A549 (cell line): ENCODE results near the gene TEX22.

ENCODE experiments used
- CBX2 ChIP-seq: fragments of 200-600 bp; sonication (generic); IDR thresholded peaks from 2 replicates; pipeline ENCODE4 v1.6.1; 2016; ENCODE audit warnings: low read depth, mild to moderate bottlenecking, borderline replicate concordance
- CEBPB ChIP-seq, 2 experiments: fragments of >200 bp in 1 of 2; sonication (Bioruptor Twin) in 1 of 2; formaldehyde crosslinking in 1 of 2; IDR thresholded peaks; 2 replicates each; pipeline ENCODE4 v1.6.1; 2012 to 2016
- HDAC2 ChIP-seq: fragments of 200-600 bp; sonication (generic); IDR thresholded peaks from 2 replicates; pipeline ENCODE4 v1.6.1; 2016
- MAX ChIP-seq: IDR thresholded peaks from 2 replicates; pipeline ENCODE4 v1.6.1; 2012
- TF ChIP-seq, protein P1 (sequence below): fragments of >200 bp; sonication (Bioruptor Twin); formaldehyde crosslinking; IDR thresholded peaks from 3 replicates; pipeline ENCODE4 v1.5.1; 2016
- TF ChIP-seq, protein P2 (sequence below): fragments of >200 bp; sonication (Bioruptor Twin); formaldehyde crosslinking; IDR thresholded peaks from 3 replicates; pipeline ENCODE4 v1.6.1; 2016

DNA sequence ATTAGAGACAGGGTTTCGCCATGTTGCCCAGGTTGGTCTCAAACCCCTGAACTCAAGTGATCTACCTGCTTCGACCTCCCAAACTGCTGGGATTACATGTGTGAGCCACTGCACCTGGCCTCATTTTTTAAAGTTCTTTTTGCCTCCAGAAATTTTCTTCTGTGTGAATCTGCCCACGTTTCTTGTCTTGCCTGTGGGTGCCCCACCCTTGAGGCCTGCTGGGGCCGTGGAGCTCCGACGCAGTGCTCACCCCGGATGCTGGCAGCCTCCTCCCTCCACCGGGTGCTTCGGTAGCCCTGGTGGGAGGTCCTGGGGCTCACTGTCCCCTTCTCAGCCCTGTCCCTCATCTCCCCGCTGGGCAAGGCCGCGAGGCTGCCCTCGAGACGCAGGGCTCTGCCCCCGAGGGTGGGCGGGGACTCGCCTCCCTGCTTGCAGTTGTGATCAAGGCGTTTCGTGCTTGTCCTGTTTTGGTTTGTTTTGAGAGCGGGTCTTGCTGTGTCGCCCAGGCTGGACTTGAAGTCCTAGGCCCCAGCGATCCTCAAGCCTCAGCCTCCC is 56.8 kb downstream of the TEX22 start:
- TF ChIP-seq HDAC2: no peak
- TF ChIP-seq, protein P1, sequence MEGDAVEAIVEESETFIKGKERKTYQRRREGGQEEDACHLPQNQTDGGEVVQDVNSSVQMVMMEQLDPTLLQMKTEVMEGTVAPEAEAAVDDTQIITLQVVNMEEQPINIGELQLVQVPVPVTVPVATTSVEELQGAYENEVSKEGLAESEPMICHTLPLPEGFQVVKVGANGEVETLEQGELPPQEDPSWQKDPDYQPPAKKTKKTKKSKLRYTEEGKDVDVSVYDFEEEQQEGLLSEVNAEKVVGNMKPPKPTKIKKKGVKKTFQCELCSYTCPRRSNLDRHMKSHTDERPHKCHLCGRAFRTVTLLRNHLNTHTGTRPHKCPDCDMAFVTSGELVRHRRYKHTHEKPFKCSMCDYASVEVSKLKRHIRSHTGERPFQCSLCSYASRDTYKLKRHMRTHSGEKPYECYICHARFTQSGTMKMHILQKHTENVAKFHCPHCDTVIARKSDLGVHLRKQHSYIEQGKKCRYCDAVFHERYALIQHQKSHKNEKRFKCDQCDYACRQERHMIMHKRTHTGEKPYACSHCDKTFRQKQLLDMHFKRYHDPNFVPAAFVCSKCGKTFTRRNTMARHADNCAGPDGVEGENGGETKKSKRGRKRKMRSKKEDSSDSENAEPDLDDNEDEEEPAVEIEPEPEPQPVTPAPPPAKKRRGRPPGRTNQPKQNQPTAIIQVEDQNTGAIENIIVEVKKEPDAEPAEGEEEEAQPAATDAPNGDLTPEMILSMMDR: no peak
- no peak for TF ChIP-seq CEBPB (IDR thresholded peaks at IDR 0.05)
- TF ChIP-seq, protein P2, sequence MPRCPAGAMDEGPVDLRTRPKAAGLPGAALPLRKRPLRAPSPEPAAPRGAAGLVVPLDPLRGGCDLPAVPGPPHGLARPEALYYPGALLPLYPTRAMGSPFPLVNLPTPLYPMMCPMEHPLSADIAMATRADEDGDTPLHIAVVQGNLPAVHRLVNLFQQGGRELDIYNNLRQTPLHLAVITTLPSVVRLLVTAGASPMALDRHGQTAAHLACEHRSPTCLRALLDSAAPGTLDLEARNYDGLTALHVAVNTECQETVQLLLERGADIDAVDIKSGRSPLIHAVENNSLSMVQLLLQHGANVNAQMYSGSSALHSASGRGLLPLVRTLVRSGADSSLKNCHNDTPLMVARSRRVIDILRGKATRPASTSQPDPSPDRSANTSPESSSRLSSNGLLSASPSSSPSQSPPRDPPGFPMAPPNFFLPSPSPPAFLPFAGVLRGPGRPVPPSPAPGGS: no peak
- no peak for TF ChIP-seq CBX2
- TF ChIP-seq MAX: no peak
